CD4-positive, alpha-beta T cell treated with Interferon gamma for 1 hour (primary cell): Measurements from ENCODE around the gene TMEM259.
"Not testable (repeated sequence)": the region's sequence is repeated elsewhere in the genome, so short reads cannot be mapped to it uniquely, and the experiment has no call there.

ENCODE experiments used
- DNase-seq: peaks from one replicate; pipeline ENCODE4 v3.0.0-alpha.2; 2020

Gene TMEM259

GRCh38 chr19:1038978-1039645 is 18.2 kb upstream of the TMEM259 start:
- no peak for DNase-seq

DNA sequence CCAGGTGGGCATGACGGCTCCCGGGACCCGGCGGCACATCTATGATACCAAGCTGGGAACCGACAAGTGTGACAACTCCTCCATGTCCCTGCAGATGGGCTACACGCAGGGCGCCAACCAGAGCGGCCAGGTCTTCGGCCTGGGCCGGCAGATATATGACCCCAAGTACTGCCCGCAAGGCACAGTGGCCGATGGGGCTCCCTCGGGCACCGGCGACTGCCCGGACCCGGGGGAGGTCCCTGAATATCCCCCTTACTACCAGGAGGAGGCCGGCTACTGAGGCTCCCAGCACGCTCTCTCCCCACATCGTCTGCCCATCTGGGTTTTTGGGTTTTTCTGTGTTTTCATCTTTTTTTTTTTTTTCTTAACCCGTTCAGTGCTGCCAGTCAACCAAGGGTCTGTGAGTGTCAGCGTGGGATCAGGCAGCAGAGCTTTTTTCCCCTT is 16.7 kb upstream of the TMEM259 start:
- DNase-seq, result no peak

DNA sequence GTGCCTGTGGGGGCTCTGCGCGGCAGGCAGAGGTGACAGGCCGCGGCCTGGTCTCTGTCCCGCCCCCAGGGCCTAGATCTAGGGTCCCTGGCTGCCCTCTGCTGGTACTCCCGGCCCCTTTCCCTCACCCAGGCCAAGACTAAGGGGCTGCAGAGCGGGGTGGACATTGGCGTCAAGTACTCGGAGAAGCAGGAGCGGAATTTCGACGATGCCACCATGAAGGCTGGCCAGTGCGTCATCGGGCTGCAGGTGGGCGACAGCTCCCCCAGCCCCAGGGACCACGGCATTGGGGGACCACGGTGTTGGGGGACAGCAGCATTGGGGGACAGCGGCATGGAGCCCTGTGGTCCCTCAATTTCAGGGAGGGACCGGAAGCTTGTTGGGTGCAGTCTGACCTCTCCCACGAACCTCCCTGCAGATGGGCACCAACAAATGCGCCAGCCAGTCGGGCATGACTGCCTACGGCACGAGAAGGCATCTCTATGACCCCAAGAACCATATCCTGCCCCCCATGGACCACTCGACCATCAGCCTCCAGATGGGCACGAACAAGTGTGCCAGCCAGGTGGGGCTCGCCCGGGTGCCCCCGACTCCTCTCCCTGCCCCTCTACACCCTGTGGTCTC is 15.2 kb upstream of the TMEM259 start:
- no peak for DNase-seq

DNA sequence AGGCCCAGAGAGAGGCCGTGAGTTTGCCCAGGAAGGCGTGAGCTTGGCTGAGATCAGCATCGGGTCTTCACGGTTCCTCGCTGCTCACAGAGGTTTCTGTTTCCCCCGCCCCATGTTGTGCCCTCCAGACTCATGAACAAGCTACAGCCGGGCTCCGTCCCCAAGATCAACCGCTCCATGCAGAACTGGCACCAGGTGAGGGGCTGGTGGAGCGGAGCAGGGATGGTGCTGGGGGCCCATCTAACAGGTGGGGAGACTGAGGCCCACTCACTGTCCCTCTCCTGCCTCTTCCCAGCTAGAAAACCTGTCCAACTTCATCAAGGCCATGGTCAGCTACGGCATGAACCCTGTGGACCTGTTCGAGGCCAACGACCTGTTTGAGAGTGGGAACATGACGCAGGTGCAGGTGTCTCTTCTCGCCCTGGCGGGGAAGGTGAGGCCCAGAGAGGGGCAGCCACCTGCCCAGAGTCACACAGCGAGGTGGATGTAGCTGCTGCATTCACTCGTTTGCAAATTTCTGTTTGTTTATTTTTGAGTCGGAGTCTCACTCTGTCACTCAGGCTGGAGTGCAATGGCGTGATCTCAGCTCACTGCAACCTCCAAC is 11.4 kb upstream of the TMEM259 start:
- DNase-seq, result no peak

- peak; percentile 63 for DNase-seq
These were observed 7.4 kb upstream of the TMEM259 start for GRCh38 chr19:1028062-1028926.

DNA sequence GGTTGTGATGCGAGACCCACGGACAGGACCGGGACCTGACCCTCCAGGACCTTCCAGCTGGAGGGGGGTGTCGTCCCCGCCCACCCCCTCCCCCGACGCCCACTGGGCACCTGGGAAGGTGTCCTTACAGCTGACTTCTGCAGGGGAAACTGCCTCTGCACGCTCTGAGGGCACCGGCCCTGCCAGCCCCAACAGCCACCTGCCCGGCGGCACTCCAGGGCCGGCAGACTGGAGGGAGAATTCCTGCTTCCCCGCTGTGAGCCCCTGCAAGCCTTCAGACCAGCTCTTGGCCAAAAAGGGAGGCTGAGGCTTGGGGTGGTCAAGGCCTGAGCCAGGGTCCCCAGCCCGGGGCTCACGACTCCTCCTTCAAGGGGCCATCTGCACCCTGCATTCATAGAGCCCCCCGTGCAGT is 6.7 kb upstream of the TMEM259 start:
- DNase-seq, result no peak

GRCh38 chr19:1026783-1027649 is 6.1 kb upstream of the TMEM259 start:
- DNase-seq, result peak; percentile 36

- DNase-seq, result peak; percentile 46
These were observed 5.2 kb upstream of the TMEM259 start, which contains the start of gene CNN2 for GRCh38 chr19:1025960-1026782. Gene CNN2, plus strand, starts transcription at chr19:1026608. Its CDS starts 54 bp downstream, at chr19:1026662.

GRCh38 chr19:1025080-1025479 is 4.2 kb upstream of the TMEM259 start:
- DNase-seq, result not testable (repeated sequence)

GRCh38 chr19:1023883-1024188 is 2.9 kb upstream of the TMEM259 start:
- DNase-seq, result not testable (repeated sequence)

DNA sequence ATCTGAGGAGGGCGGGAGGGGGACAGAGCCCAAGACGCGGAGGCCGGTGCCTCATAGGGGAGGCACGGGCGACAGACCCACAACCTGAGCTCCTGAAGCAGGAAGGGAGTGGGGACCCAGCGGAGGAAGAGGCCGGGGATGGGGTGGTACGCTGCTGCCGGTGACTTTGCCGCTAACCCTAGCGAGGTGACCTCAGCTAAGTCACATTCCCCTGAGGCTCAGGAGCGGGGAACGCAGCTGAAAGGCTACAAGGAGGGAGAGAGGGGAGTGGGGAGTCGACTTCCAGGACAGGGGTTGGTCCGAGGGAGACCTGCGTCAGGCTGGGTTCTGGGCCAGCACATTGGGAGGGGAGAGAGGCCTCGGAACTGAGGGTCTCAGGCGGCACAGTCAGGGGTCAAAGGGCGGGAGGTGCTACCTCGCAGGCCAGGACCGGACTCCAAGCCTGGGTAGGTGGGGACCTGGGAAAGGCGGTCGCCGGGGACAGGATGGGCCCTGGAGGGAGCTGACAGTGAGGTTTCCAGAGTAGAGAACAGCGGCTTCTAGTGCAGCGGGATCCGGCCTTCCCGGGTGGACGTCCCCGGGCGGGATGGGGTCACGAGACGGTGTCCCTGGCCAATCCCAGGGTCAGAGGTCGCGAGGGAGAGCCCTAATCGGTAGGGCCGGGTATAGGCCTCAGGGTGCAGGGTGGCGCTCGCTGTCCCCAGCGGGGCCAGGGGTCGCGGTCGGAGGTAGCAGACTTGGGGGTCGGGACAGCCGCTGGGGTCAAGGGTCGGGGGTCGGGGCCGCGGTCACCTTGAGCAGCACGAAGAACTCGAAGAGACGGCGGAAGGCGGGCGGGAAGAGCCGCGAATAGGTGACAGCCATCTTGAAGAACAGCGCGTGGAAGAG is 699 bp downstream of the TMEM259 start:
- DNase-seq, result no peak

- no peak for DNase-seq
These were observed 1.3 kb downstream of the TMEM259 start for GRCh38 chr19:1019616-1019961.

DNA sequence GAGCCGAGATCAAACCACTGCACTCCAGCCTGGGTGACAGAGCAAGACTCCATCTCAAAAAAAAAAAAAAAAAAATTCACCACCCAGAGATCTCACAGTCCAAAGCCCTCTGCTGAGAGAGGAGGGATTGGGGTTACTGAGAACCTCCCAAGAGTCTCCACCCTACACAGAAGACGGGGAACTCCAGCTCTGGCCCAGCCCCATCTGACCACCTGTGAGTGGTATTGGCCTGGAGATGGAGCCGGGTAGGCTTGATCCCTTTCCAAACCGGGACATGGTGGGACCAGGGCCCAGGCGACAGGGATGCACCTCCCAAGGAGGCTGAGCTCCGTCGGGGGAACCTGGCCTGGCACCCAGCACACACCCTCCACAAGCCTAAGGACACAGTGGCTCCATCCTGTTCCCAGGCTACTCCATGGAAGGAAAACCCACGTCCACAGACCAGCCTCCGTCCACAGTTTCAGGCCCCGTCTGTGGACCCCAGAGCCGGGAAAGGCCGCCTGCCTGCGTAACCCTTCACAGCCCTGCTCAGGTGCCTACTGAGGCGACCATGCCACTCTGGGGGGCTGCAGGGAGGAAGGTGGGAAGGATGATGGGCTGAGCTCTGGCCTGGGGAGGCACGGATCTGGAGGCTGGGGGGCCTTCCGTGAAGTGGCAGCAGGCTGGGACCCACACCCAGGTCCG is 1.8 kb downstream of the TMEM259 start:
- no peak for DNase-seq

DNA sequence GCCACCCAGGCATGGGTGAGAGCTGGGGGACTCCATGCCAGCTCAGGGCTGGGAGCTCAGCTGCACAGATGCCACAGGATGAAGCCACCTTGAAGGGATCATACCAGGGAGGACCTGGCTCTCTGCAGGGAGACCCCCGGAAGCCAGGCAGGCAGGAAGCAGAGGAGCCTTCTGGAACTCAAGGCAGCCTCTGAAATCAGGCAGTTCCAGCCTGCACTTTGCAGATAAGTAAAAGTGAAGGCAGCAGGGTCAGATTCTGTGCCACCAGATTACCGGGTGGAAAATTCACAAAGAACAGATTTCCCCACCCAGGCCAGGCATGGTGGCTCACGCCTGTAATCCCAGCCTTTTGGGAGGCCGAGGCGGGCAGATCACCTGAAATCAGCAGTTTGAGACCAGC is 2.5 kb downstream of the TMEM259 start:
- no peak for DNase-seq

- no peak for DNase-seq
These were observed 3.0 kb downstream of the TMEM259 start for GRCh38 chr19:1017906-1018305.

- no peak for DNase-seq
These were observed 3.6 kb downstream of the TMEM259 start for GRCh38 chr19:1017115-1017905.

DNA sequence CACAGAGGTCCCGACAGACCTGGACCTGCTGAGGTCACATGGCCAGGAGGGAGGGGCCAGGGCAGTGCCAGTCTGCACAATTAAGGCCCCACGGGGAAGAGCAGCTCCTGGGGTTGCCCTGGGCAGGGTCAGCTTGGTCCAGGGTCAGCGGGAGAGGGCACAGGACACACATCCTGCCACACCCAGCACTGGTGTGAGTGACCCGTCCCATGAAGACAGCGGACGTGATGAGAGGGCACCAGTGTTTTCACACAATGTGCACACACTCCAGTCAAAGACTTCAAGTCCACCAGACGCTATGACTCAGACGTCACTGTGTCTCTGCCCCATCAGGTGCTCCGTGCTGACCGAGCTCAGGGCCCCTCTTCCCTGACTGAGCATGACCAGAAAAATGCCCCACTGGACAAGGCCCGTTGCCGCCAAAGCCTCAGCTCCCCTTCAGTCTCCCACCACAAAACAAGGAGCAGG is 4.2 kb downstream of the TMEM259 start:
- no peak for DNase-seq

DNA sequence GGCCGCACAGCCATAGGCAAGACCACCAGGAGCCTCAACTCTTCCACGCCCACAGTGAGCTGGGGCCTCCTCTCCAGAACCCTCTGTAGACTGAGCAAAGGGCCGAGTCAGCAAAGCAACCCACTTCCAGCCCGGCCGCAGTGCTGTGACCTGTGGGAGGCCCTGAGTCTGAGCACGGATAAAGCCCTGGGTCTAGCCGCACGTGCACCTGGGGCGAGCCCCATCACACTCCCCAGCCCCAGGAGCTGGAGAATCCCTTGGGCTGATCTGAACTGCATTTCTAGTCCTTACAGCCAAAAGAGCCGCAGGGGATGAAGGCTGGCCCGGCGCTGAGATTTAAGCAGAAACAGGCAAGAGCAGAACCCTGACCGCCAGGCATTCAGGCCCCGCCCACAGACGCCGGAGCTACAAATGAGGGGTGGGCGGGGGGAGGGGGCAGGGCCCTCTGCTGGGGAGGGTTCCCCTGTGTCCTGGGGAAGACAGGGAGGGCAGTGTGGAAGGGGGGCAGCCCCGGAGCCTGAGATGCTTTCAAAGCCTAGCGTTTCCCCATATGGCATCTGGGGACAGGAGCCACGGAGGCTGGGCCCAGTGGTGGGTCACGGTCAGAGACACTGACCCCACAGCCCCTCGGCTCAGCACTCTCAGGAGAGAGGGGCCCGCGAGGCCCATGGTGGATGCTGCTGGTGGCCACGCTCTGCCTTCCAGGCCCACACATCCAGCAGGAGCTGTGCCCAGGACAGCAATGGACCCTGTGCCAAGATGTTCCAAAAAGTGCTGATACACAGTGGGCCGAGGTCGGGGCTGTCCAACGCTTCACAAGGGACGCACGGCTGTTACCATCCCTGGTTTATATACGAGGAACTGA is 4.9 kb downstream of the TMEM259 start:
- DNase-seq, result no peak
